CD4-positive, alpha-beta memory T cell (primary cell): ENCODE data around the gene DUSP22. TPM values are rescaled to one million over a fixed set of nuclear protein-coding genes. Genes with fewer than 3 reads are reported as not detected.

Experiments used
- CTCF ChIA-PET: fragments of 350-600 bp; sonication (Branson Sonifier 250); formaldehyde crosslinking; loops from one replicate; lab custom pipeline; 2021; ENCODE audit warnings: inconsistent platforms; ENCODE audit not compliant: partially characterized antibody; lab: Charles Lee
- POLR2A ChIA-PET: fragments of 350-600 bp; sonication (Branson Sonifier 250); formaldehyde crosslinking; loops from one replicate; lab custom pipeline; 2021; ENCODE audit not compliant: partially characterized antibody; lab: Charles Lee
- DNase-seq, 5 donors: peaks; one replicate each; pipeline versions ENCODE4 v3.0.0 to v3.0.0-alpha.2; 2020 to 2022; ENCODE audit warnings: mixed read lengths in 1 of 5
- H3K27ac ChIP-seq: one replicate; pipeline ENCODE4 v1.7.0; 2013; ENCODE audit warnings: low read depth, low read length
- H3K27me3 ChIP-seq: 2 replicates; pipeline ENCODE4 v1.7.0; 2013; ENCODE audit warnings: mild to moderate bottlenecking, low read length, moderate library complexity; ENCODE audit not compliant: insufficient read depth
- H3K36me3 ChIP-seq: 2 replicates; pipeline ENCODE4 v1.7.0; 2013; ENCODE audit warnings: mild to moderate bottlenecking, low read length, moderate library complexity; ENCODE audit not compliant: insufficient read depth
- H3K4me1 ChIP-seq: 2 replicates; pipeline ENCODE4 v1.7.0; 2013; ENCODE audit warnings: mild to moderate bottlenecking, low read length, moderate library complexity; ENCODE audit not compliant: insufficient read depth
- H3K4me3 ChIP-seq, 2 donors: one replicate each; pipeline ENCODE4 v1.7.0; 2013; ENCODE audit warnings: low read length in 2 of 2, mild to moderate bottlenecking in 1 of 2
- H3K9me3 ChIP-seq, 2 donors: one replicate each; pipeline ENCODE4 v1.7.0; 2013; ENCODE audit warnings: low read length in 2 of 2, control low read depth in 1 of 2; ENCODE audit not compliant: control insufficient read depth in 1 of 2
- H3K27ac Mint-ChIP-seq, 7 donors: one replicate each; pipeline ENCODE4 v1.8.0; 2020 to 2021; ENCODE audit warnings: mixed read lengths in 7 of 7, mild to moderate bottlenecking in 6 of 7, inconsistent platforms in 3 of 7, moderate library complexity in 3 of 7
- H3K27me3 Mint-ChIP-seq, 2 donors: one replicate each; pipeline ENCODE4 v1.8.0; 2020 to 2021; ENCODE audit warnings: mixed read lengths in 2 of 2
- H3K36me3 Mint-ChIP-seq, 2 donors: one replicate each; pipeline ENCODE4 v1.8.0; 2020 to 2021; ENCODE audit warnings: mixed read lengths in 2 of 2, inconsistent platforms in 1 of 2, mild to moderate bottlenecking in 1 of 2
- H3K4me1 Mint-ChIP-seq, 4 donors: one replicate each; pipeline ENCODE4 v1.8.0; 2020 to 2021; ENCODE audit warnings: mixed read lengths in 4 of 4, mild to moderate bottlenecking in 1 of 4
- H3K4me3 Mint-ChIP-seq, 8 donors: one replicate each; pipeline ENCODE4 v1.8.0; 2020 to 2021; ENCODE audit warnings: mixed read lengths in 8 of 8, mild to moderate bottlenecking in 7 of 8, moderate library complexity in 6 of 8, inconsistent platforms in 3 of 8
- H3K9me3 Mint-ChIP-seq, 8 donors: one replicate each; pipeline ENCODE4 v1.8.0; 2020 to 2021; ENCODE audit warnings: mixed read lengths in 8 of 8, mild to moderate bottlenecking in 5 of 8, inconsistent platforms in 3 of 8, moderate library complexity in 1 of 8
- intact Hi-C: fragments of 100-400 bp; cut with micrococcal nuclease; formaldehyde crosslinking; loops from one replicate; pipeline ENCODE4 v1.15.1; 2023
- polyA plus RNA-seq, 2 donors: library from polyadenylated mRNA; unstranded; fragments of 300-500 nt; fragmentation: Illumina TruSeq; gene quantifications; one replicate each; pipeline ENCODE4 v1.2.3, GENCODE V29; 2021
- total RNA-seq, 2 experiments: library from RNA; stranded (reverse); gene quantifications; one replicate each; pipeline ENCODE4 v1.2.3, GENCODE V29; 2021

The DUSP22 gene
- total and polyA plus RNA-seq, 4 experiments from 2014 or later: 32.8 to 49.4 (median 38.9) TPM

DNA sequence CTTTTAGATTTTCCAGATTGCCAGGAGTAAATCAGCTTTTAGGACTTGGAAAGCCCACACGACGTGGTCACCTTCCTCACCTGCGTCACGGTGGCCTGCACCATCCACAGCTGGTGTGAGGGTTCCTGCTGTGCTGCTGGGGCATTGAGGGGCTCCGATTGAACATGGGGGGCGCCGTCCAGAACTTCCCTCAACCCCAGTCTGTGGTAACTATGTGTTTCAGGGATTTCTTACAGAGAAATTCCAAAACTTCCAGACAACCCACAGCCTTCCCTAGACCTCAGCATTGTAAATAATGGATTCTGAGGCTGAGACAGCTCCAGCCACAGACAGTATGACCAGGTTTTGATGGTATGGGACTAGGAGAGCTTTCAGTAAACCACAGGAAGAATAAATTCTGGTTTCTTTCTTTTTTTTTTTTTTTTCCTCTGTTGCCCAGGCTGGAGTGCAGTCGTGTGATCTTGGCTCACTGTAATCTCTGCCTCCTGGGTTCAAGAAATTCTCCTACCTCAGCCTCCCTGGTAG is 52.6 kb downstream of the DUSP22 start:
- ChIA-PET CTCF (interaction anchor here (0.9 kb wide), 1 partner anchor 10 kb away, joined by 3 read pairs; no protein-coding TSS in a partner anchor), POLR2A (no interaction called here)
- peaks cover 44 to 45% of the 10 kb centered on the region in 2 donors for H3K36me3 Mint-ChIP-seq
- Histone ChIP-seq H3K4me1 (no peaks in the 10 kb centered on the region), H3K4me3 (no peak overlapping the region), H3K9me3 (no peaks in the 10 kb centered on the region), H3K36me3 (no peaks in the 10 kb centered on the region), H3K27me3 (no peaks in the 10 kb centered on the region), H3K27ac (no peak overlapping the region)
- H3K27me3 Mint-ChIP-seq: no peaks in the 10 kb centered on the region
- DNase-seq: no peak
- peaks cover 0 to 5% (median 0%) of the 10 kb centered on the region in 8 donors for H3K9me3 Mint-ChIP-seq
- intact Hi-C loops: no loop called here
- H3K27ac Mint-ChIP-seq: no peak overlapping the region
- H3K4me3 Mint-ChIP-seq: no peak overlapping the region
- peaks cover 0 to 13% (median 3%) of the 10 kb centered on the region in 4 donors for H3K4me1 Mint-ChIP-seq

DNA sequence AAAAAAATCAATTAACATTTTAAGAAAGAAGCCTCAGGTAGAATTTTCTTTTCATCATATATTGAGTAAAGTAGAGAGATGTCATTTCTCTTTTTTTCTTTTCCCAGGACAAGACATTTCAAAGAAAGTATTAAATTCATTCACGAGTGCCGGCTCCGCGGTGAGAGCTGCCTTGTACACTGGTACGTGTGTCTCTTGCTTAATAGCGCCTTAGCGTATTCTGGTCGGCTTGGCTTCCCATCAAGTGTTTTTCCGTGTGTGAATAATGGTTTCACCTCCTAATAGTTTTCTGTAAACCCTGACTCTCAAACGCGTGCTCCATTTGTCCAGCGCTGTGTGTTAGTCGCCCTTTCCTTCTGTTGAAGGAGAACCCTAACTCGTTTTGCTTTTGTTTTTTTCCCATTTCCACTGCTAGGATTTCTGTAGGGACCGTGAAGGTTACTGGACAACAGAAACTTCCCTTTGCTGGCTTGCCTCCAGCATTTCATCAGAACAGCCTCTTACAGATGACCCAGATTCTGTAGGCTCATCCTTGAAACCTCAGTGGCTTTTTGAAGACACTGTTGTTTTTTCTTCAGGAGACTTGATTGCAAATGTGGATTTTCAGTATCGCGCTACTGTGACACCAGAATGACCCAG is 53.6 kb downstream of the DUSP22 start:
- no peaks in the 10 kb centered on the region for H3K9me3 ChIP-seq
- no peak overlapping the region for H3K4me3 Mint-ChIP-seq
- no peaks in the 10 kb centered on the region for H3K4me1 ChIP-seq
- POLR2A ChIA-PET: no interaction called here
- peaks cover 0 to 6% (median under 1%) of the 10 kb centered on the region in 4 donors for H3K4me1 Mint-ChIP-seq
- no peak for DNase-seq
- no peaks in the 10 kb centered on the region for H3K36me3 ChIP-seq
- CTCF ChIA-PET: no interaction called here
- H3K4me3 ChIP-seq: no peak overlapping the region
- H3K36me3 Mint-ChIP-seq: peaks cover 45 to 50% of the 10 kb centered on the region in 2 donors
- no peaks in the 10 kb centered on the region for H3K27me3 ChIP-seq
- peak overlapping the region in 1 of 7 donors; percentile 10 for H3K27ac Mint-ChIP-seq
- no peaks in the 10 kb centered on the region for H3K27me3 Mint-ChIP-seq
- H3K27ac ChIP-seq: no peak overlapping the region
- peaks cover 0 to 7% (median 0%) of the 10 kb centered on the region in 8 donors for H3K9me3 Mint-ChIP-seq
- intact Hi-C loops: no loop called here

DNA sequence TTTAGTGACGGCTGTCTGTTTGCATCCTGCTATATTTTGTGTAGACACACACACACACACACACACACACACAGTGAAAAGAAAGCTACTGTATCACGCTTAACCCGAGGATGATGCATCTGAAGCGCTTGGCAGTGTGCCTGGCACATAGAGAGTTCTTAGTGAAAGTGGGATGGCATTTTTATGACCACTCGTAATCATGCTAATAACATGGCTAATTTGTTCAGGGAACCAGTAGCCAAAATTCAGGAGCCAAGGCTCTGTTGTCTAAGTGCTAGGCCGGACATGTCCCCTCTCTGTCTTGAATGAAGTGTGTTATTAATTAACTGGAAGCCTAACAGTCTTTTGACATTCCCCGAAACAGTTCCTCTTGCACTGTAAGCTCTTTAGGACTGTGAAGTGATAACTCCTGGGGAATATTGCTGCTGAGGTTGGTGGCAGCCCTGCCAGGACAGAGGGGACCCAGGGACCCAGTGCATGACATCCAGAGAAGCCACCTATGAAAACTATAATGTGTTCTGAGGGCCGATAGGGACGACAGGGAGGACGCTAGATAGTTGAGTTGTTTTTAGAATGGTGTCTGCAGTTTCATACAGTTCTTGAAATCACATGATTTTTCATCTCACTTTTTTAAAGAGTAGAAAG is 54.2 kb downstream of the DUSP22 start:
- ChIA-PET CTCF (no interaction called here), POLR2A (no interaction called here)
- H3K27ac ChIP-seq: no peak overlapping the region
- no peak overlapping the region for H3K4me3 ChIP-seq
- H3K4me1 ChIP-seq: no peaks in the 10 kb centered on the region
- no peaks in the 10 kb centered on the region for H3K27me3 ChIP-seq
- H3K36me3 ChIP-seq: no peaks in the 10 kb centered on the region
- Mint-ChIP-seq H3K9me3 (peaks cover 0 to 12% (median 0%) of the 10 kb centered on the region in 8 donors), H3K27ac (no peak overlapping the region), H3K36me3 (peaks cover 49 to 54% of the 10 kb centered on the region in 2 donors), H3K4me1 (peaks cover 0 to 6% (median under 1%) of the 10 kb centered on the region in 4 donors), H3K27me3 (no peaks in the 10 kb centered on the region), H3K4me3 (no peak overlapping the region)
- no peak for DNase-seq
- no peaks in the 10 kb centered on the region for H3K9me3 ChIP-seq
- intact Hi-C loops: no loop called here

DNA sequence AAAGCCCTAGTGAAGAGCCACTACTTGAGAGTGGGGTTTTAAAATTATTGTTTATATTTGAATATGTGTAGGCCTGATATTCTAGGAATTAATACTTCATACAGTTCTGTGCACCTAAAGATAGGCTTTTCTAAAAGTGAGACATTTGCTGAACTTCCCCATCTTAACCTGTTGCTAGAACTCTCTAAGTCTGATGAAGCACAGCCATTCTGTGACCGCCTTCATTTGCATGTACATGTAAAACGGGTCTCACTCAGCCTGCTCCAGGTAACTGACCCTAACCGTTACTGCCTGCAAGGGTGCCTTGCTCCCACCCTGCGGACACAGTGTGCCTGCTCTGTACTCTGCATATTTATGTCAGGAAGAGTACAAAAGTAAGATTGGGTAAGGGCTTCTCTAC is 54.9 kb downstream of the DUSP22 start:
- Histone ChIP-seq H3K27me3 (no peaks in the 10 kb centered on the region), H3K4me1 (no peaks in the 10 kb centered on the region), H3K36me3 (no peaks in the 10 kb centered on the region), H3K4me3 (no peak overlapping the region), H3K27ac (no peak overlapping the region), H3K9me3 (no peaks in the 10 kb centered on the region)
- no peak for DNase-seq
- intact Hi-C loops: no loop called here
- Mint-ChIP-seq H3K4me3 (no peak overlapping the region), H3K9me3 (peaks cover 0 to 10% (median 0%) of the 10 kb centered on the region in 8 donors), H3K27ac (no peak overlapping the region), H3K27me3 (no peaks in the 10 kb centered on the region), H3K36me3 (peaks cover 49 to 51% of the 10 kb centered on the region in 2 donors), H3K4me1 (peaks cover 0 to 6% (median 0%) of the 10 kb centered on the region in 4 donors)
- CTCF ChIA-PET: no interaction called here
- POLR2A ChIA-PET: no interaction called here

DNA sequence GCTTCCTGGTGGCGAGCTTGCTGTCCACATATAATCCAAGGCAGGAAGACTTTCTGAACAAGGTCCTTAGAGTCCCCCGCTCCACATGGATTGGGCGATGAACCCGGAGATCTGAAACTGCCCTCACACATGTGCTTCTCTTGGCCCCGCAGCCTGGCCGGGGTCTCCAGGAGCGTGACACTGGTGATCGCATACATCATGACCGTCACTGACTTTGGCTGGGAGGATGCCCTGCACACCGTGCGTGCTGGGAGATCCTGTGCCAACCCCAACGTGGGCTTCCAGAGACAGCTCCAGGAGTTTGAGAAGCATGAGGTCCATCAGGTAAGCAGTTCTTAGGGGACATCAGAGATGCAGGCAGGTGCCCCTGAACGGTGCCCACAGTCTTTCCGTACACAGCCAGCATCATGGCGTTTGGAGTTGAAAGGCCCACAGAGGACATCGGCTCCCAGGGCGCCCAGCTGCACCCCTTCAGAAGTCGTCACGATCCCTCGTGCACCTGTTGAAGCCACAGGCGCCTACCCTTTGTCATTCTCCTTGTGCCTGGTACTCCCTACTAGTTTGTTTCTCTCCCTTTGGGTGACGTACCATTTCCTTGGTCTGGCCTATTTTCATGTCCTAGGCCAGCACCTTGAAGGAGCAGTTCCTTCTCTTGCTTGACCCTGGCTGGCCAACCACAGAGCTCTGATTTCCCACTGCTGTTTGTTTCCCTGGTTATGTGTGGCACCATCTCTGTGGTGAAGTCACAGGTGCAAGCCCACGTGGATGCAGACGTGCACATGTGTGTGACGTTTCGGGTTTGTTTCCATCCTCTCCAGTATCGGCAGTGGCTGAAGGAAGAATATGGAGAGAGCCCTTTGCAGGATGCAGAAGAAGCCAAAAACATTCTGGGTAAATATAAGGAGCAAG is 55.9 kb downstream of the DUSP22 start:
- Histone ChIP-seq H3K4me1 (no peaks in the 10 kb centered on the region), H3K4me3 (no peak overlapping the region), H3K36me3 (no peaks in the 10 kb centered on the region), H3K27me3 (no peaks in the 10 kb centered on the region), H3K27ac (no peak overlapping the region), H3K9me3 (no peaks in the 10 kb centered on the region)
- H3K27me3 Mint-ChIP-seq: no peaks in the 10 kb centered on the region
- peak overlapping the region in 2 of 7 donors; percentile 45 to 48 for H3K27ac Mint-ChIP-seq
- H3K9me3 Mint-ChIP-seq: peaks cover 0 to 10% (median 0%) of the 10 kb centered on the region in 8 donors
- DNase-seq: no peak
- peaks cover 0 to 6% (median 0%) of the 10 kb centered on the region in 4 donors for H3K4me1 Mint-ChIP-seq
- intact Hi-C loops: no loop called here
- peaks cover 51 to 52% of the 10 kb centered on the region in 2 donors for H3K36me3 Mint-ChIP-seq
- no peak overlapping the region for H3K4me3 Mint-ChIP-seq
- CTCF ChIA-PET: no interaction called here
- POLR2A ChIA-PET: no interaction called here

DNA sequence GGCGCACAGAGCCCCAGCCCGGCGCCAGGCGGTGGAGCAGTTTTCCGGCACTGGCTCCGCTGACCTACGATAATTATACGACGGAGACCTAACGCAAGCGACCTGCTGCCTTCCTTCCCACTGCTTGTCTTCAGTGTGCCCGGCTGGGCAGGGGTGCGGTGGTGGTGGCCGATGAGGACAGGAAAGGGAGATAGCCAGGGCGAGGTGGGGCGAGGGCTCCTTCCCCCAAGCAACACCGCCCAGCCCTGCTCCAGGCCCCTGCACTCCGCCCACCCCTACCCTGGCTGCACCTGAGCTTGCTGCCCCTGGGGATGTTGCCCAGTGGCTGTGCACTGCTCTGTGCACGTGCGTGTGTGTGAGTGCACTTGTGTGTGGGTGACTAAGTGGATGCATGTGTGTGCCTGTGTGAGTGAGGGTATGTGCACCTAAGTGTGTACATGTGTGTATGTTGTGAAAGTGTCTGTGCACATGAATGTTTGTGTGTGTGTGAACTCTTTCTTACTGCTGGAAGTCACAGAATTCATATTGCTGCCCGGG is 56.6 kb downstream of the DUSP22 start:
- no peaks in the 10 kb centered on the region for H3K4me1 ChIP-seq
- peaks cover 0 to 10% (median 0%) of the 10 kb centered on the region in 8 donors for H3K9me3 Mint-ChIP-seq
- no peak overlapping the region for H3K4me3 ChIP-seq
- intact Hi-C loops: no loop called here
- no peak for DNase-seq
- H3K36me3 Mint-ChIP-seq: peaks cover 46 to 51% of the 10 kb centered on the region in 2 donors
- POLR2A ChIA-PET: no interaction called here
- H3K27ac Mint-ChIP-seq: no peak overlapping the region
- H3K4me1 Mint-ChIP-seq: peaks cover 0 to 1% (median 0%) of the 10 kb centered on the region in 4 donors
- no peak overlapping the region for H3K4me3 Mint-ChIP-seq
- H3K27me3 ChIP-seq: no peaks in the 10 kb centered on the region
- no peaks in the 10 kb centered on the region for H3K27me3 Mint-ChIP-seq
- H3K9me3 ChIP-seq: no peaks in the 10 kb centered on the region
- H3K27ac ChIP-seq: no peak overlapping the region
- CTCF ChIA-PET: interaction anchor here (0.9 kb wide), 1 partner anchor 34 kb away, joined by 3 read pairs; no protein-coding TSS in a partner anchor
- H3K36me3 ChIP-seq: no peaks in the 10 kb centered on the region
